ENCODE data around the gene PDSS2. TPM values are rescaled to one million over a fixed set of nuclear protein-coding genes. Genes with fewer than 3 reads are reported as not detected.

PDSS2 gene
- total and polyA plus RNA-seq, 2 of the 4 experiments (the other 2 are of a cell fraction), result 8.6 to 9.2 TPM

GRCh38 chr6:107458672-107459282, 587 bp downstream of the PDSS2 start:
- TSS peak; percentile 67 for BruUV-seq (replicated peaks)
- no peaks in the 10 kb centered on the region for H4K20me1 ChIP-seq (ENCODE audit: insufficient read depth, low read length)

More at GRCh38 chr6:107458672-107459282, 587 bp downstream of the PDSS2 start:
- CTCF ChIA-PET, result interaction anchor here (0.8 to 3.3 kb wide), 6 partner anchors 14 to 140 kb away, joined by 3 to 23 read pairs (median 4); partner anchors contain the start of gene SOBP
- Histone ChIP-seq H2BK20ac (ENCODE audit: low read depth, low read length) (no peak overlapping the region), H2AK5ac (ENCODE audit: low read depth, low read length) (no peak overlapping the region; the same call in 1 of the 2 replicates), H2AFZ (replicated peaks; ENCODE audit: low read length, poor library complexity) (peak overlapping the region; percentile 97), H3K4me2 (ENCODE audit: low read depth, low read length) (peak overlapping the region; percentile 91), H2AK9ac (replicated peaks; ENCODE audit: low read depth, low read length, poor library complexity) (peak overlapping the region; percentile 71), H2BK15ac (ENCODE audit: low read depth, low read length) (no peak overlapping the region), H3K56ac (ENCODE audit: extremely low read depth, insufficient read depth, low read length) (peak overlapping the region; percentile 76), H2BK5ac (ENCODE audit: low read depth, low read length, poor library complexity, severe bottlenecking) (peak overlapping the region; percentile 68), H3K4me1 (ENCODE audit: control insufficient read depth, insufficient read depth, low read length) (0 out of 2 replicates have a peak, but pooled peaks cover 2% of the 10 kb centered on the region), H3K9me1 (ENCODE audit: insufficient read depth, low read length) (peaks cover 5% of the 10 kb centered on the region; the same call in 1 of the 2 replicates), H3K36me3 (ENCODE audit: control insufficient read depth, insufficient read depth, low read length) (no peaks in the 10 kb centered on the region), H3K4me3 (ENCODE audit: insufficient read depth, low read depth, low read length) (peak overlapping the region; percentile 85), H4K8ac (ENCODE audit: low read depth in 2 of 2, low read length in 2 of 2) (peak overlapping the region; percentile 92 to 94), H3K18ac (ENCODE audit: low read depth, low read length) (peak overlapping the region; percentile 26), H3K4ac (ENCODE audit: low read depth, low read length) (peak overlapping the region; percentile 78), H3K79me1 (ENCODE audit: low read depth in 1 of 2, low read length in 2 of 2) (peaks cover 19 to 23% of the 10 kb centered on the region in 2 experiments), H4K5ac (ENCODE audit: low read depth, low read length) (peak overlapping the region; percentile 83), H3K14ac (replicated peaks; ENCODE audit: low read depth, low read length) (peak overlapping the region; percentile 78), H4K91ac (ENCODE audit: insufficient read depth, low read depth, low read length) (peak overlapping the region; percentile 43), H3K27ac (ENCODE audit: insufficient read depth, low read length) (peak overlapping the region; percentile 76), H3K9me3 (ENCODE audit: control insufficient read depth, insufficient read depth, low read length) (no peaks in the 10 kb centered on the region), H3K9ac (ENCODE audit: low read depth, low read length) (peak overlapping the region; percentile 83), H3K23ac (ENCODE audit: low read depth, low read length) (peak overlapping the region; percentile 72), H2BK120ac (ENCODE audit: low read depth, low read length) (peak overlapping the region; percentile 48), H3K27me3 (ENCODE audit: control insufficient read depth, insufficient read depth, low read length) (no peaks in the 10 kb centered on the region)
- ATAC-seq (ENCODE audit: low read depth) (peak; percentile 8), DNase-seq (peak; percentile 22)
- intact Hi-C loops (cut with micrococcal nuclease), result loop anchor here (2.0 to 5.0 kb wide), 3 partner anchors 140 to 326 kb away; no protein-coding TSS in a partner anchor
- POLR2A ChIA-PET (ENCODE audit: unreplicated experiment), result interaction anchor here (0.5 to 1.2 kb wide), 4 partner anchors 14 to 1688 kb away, joined by 3 read pairs; no protein-coding TSS in a partner anchor
- in situ Hi-C loops (cut with MboI; ENCODE audit: low sequenced_read_pairs), result no loop called here
- no peak for TF ChIP-seq MAZ (IDR thresholded peaks at IDR 0.05; ENCODE audit: borderline replicate concordance, low read depth, low read length)
- TF ChIP-seq FOS (IDR thresholded peaks at IDR 0.05; ENCODE audit: low read depth, low read length), result no peak
- TF ChIP-seq MAFK (IDR thresholded peaks at IDR 0.05; ENCODE audit: low read depth, low read length), result no peak
- TF ChIP-seq ELK1 (IDR thresholded peaks at IDR 0.05; ENCODE audit: borderline replicate concordance, low read depth, low read length), result no peak
- no peak for TF ChIP-seq RFX5 (IDR thresholded peaks at IDR 0.05; ENCODE audit: low read depth, low read length)
- no peak for TF ChIP-seq MXI1 (IDR thresholded peaks at IDR 0.05; ENCODE audit: borderline replicate concordance, low read depth, low read length)
- no peak for TF ChIP-seq CTCF (conservative IDR thresholded peaks at IDR 0.05; ENCODE audit: low read depth, low read length)
- TF ChIP-seq USF2 (IDR thresholded peaks at IDR 0.05; ENCODE audit: low read depth, low read length), result no peak
- TF ChIP-seq NFE2L2 (IDR thresholded peaks at IDR 0.05; ENCODE audit: low read depth, low read length), result no peak
- dilution Hi-C loops (cut with HindIII; ENCODE audit: low sequenced_read_pairs, unreplicated experiment), result no loop called here
- 0% methylated on average over 15 of the region's 29 CpGs; no CpG with 5 or more reads in 1 of the 2 experiments for WGBS, 2 experiments (ENCODE audit: extremely low coverage in 2 of 2, insufficient read length in 1 of 2)

All from IMR-90 (cell line).